K562 (cell line): Measurements from ENCODE around the gene MED17. TPM values are rescaled to one million over a fixed set of nuclear protein-coding genes. Genes with fewer than 3 reads are reported as not detected.
A peak's percentile ranks its signal among the peaks of the same experiment; 100 is the strongest.

ENCODE experiments used
- ATAC-seq: fragments of 200-7000 bp; cut with Tn5 transposase; 3 replicates; pipeline ENCODE4 v1.9.1; 2020; ENCODE audit warnings: moderate library complexity
- BruUV-seq: library from RNA; stranded (reverse); fragments of 400-500 nt; replicated peaks from 2 replicates; lab custom pipeline; 2021; lab: Mats Ljungman, UMichigan
- CTCF ChIA-PET: fragments of 300-600 bp; formaldehyde crosslinking; extraction: SDS; loops from one replicate; lab custom pipeline; 2021; ENCODE audit warnings: low intra/inter-chr PET ratio; lab: Yijun Ruan, JAX
- POLR2A ChIA-PET: fragments of 300-600, 350-650 bp; sonication (Branson Sonifier 250); formaldehyde crosslinking; extraction: SDS; loops from one replicate; lab custom pipeline; 2021; ENCODE audit warnings: antibody characterized with exemption, inconsistent platforms; lab: Yijun Ruan, JAX
- DNase-seq, 4 experiments: peaks; one replicate each; pipeline versions ENCODE4 v3.0.0 to v3.0.0-alpha.2; 2011 to 2018; ENCODE audit warnings: low spot score in 3 of 4, mixed read lengths in 3 of 4; ENCODE audit errors: extremely low read depth in 1 of 4
- FAIRE-seq: peaks from 2 replicates; lab custom pipeline; 2011; peaks lifted over from hg19 to GRCh38; lab: Jason Lieb, UNC
- H2AFZ ChIP-seq: 2 replicates; pipeline ENCODE4 v1.6.0; 2011; ENCODE audit warnings: low read depth, low read length, control low read depth, inconsistent platforms
- H3K27ac ChIP-seq: fragments of 200-600 bp; 3 replicates; pipeline ENCODE4 v1.8.0; 2011; ENCODE audit warnings: low read depth, mild to moderate bottlenecking, control low read depth, inconsistent platforms, low read length, moderate library complexity, mixed read lengths; ENCODE audit errors: extremely low read depth
- H3K27me3 ChIP-seq, 2 experiments: fragments of 300-600 bp in 1 of 2; 2 replicates in 1 of 2; 3 replicates in 1 of 2; pipeline versions ENCODE4 v1.6.0 to v1.8.0; 2011; ENCODE audit warnings: inconsistent platforms in 2 of 2, low read length in 2 of 2, mild to moderate bottlenecking in 1 of 2, mixed read lengths in 1 of 2, moderate library complexity in 1 of 2; ENCODE audit not compliant: control insufficient read depth in 2 of 2, insufficient read depth in 2 of 2
- H3K36me3 ChIP-seq: fragments of 300-600 bp; 3 replicates; pipeline ENCODE4 v1.8.0; 2011; ENCODE audit warnings: mild to moderate bottlenecking, low read length, inconsistent platforms; ENCODE audit not compliant: control insufficient read depth, insufficient read depth
- H3K4me1 ChIP-seq, 2 experiments: fragments of 200-600 bp in 1 of 2; replicated peaks in 1 of 2; 2 replicates in 1 of 2; 3 replicates in 1 of 2; pipeline versions ENCODE4 v1.5.1 to v1.8.0; 2011; ENCODE audit warnings: inconsistent platforms in 2 of 2, low read length in 2 of 2, mild to moderate bottlenecking in 1 of 2, mixed read lengths in 1 of 2, moderate library complexity in 1 of 2; ENCODE audit not compliant: control insufficient read depth in 2 of 2, insufficient read depth in 2 of 2
- H3K4me2 ChIP-seq: 2 replicates; pipeline ENCODE4 v1.6.1; 2011; ENCODE audit warnings: low read length, control low read depth, inconsistent platforms, mixed read lengths; ENCODE audit not compliant: insufficient read depth
- H3K4me3 ChIP-seq: fragments of 200-600 bp; sonication (generic), shearing (Covaris generic); 2 replicates; pipeline ENCODE4 v1.5.1; 2016; ENCODE audit warnings: control low read depth, inconsistent platforms
- H3K79me2 ChIP-seq: fragments of 200-600 bp; 3 replicates; pipeline ENCODE4 v1.8.0; 2011; ENCODE audit warnings: low read length, inconsistent platforms; ENCODE audit not compliant: control insufficient read depth, insufficient read depth
- H3K9ac ChIP-seq, 2 experiments: 2 replicates each; pipeline versions ENCODE4 v1.6.0 to v1.6.1; 2011; ENCODE audit warnings: low read depth in 2 of 2, low read length in 2 of 2, control low read depth in 1 of 2, inconsistent platforms in 1 of 2, mild to moderate bottlenecking in 1 of 2, mixed read lengths in 1 of 2; ENCODE audit not compliant: insufficient read depth in 1 of 2
- H3K9me1 ChIP-seq: one replicate; pipeline ENCODE4 v1.6.0; 2011; ENCODE audit warnings: inconsistent platforms, mild to moderate bottlenecking, low read length, moderate library complexity; ENCODE audit not compliant: control insufficient read depth, insufficient read depth
- H3K9me3 ChIP-seq: replicated peaks from 2 replicates; pipeline ENCODE4 v1.5.1; 2011; ENCODE audit warnings: low read depth, low read length, inconsistent platforms; ENCODE audit not compliant: control insufficient read depth, insufficient read depth
- H4K20me1 ChIP-seq: replicated peaks from 2 replicates; pipeline ENCODE4 v1.6.1; 2011; ENCODE audit warnings: low read length, inconsistent platforms, mixed read lengths; ENCODE audit not compliant: control insufficient read depth, insufficient read depth
- ADNP ChIP-seq: fragments of 200-800 bp; sonication (Bioruptor generic); IDR thresholded peaks from 2 replicates; pipeline ENCODE4 v1.6.1; 2016; ENCODE audit warnings: missing genetic modification characterization, missing compliant biosample characterization
- ERF ChIP-seq: fragments of 450-650 bp; formaldehyde crosslinking; IDR thresholded peaks from 2 replicates; pipeline ENCODE4 v1.4.0; 2020; ENCODE audit warnings: mild to moderate bottlenecking, mixed read lengths
- MAFG ChIP-seq: fragments of 450-650 bp; conservative IDR thresholded peaks from 2 replicates; pipeline ENCODE4 v1.6.1; 2016; ENCODE audit warnings: missing genetic modification characterization, missing compliant biosample characterization
- NFIC ChIP-seq: fragments of 450-650 bp; IDR thresholded peaks from 2 replicates; pipeline ENCODE4 v1.6.1; 2017; ENCODE audit warnings: mild to moderate bottlenecking, inconsistent platforms
- WGBS: fragments of 100-300 bp; shearing (Covaris generic); methylation state at CpG from one replicate; pipeline ENCODE4 v1.1.6; 2016; ENCODE audit warnings: low coverage, mixed read lengths; ENCODE audit not compliant: insufficient coverage; ENCODE audit errors: missing lambda C conversion rate; 5-methylcytosine and 5-hydroxymethylcytosine counted together
- in situ Hi-C: fragments of 300-500 bp; cut with MboI; formaldehyde crosslinking; loops from 4 replicates; pipeline ENCODE4 v1.15.0; 2018; ENCODE audit warnings: inconsistent platforms, mixed read lengths
- intact Hi-C: fragments of 100-400 bp; cut with micrococcal nuclease; formaldehyde crosslinking; loops from 2 replicates; pipeline ENCODE4 v1.14.2; 2022
- polyA plus RNA-seq, 8 experiments: library from polyadenylated mRNA; depleted of rRNA in 4 of 8; stranded (reverse) in 5 of 8; unstranded in 3 of 8; fragments of >200 nt; fragmentation: Nextera tagmentation in 2 of 8; fragmentation: Illumina TruSeq in 1 of 8; extraction: Ambion mirVana in 2 of 8; extraction: Trizol in 1 of 8; gene quantifications; 2 replicates each; pipeline versions ENCODE4 v1.2.1 to v1.2.3, GENCODE V29; 2011 to 2014; ENCODE audit warnings: inconsistent platforms in 1 of 8, missing spikeins in 1 of 8
- total RNA-seq, 7 experiments: library from RNA; depleted of rRNA in 6 of 7; stranded (reverse); fragments of >200 nt in 6 of 7; fragmentation: Illumina TruSeq in 2 of 7; extraction: Trizol in 2 of 7; gene quantifications; 2 replicates each; pipeline versions ENCODE4 v1.2.1 to v1.2.3, GENCODE V29; 2011 to 2021; ENCODE audit warnings: low replicate concordance in 1 of 7

Gene MED17
- total and polyA plus RNA-seq, 9 of the 15 experiments (the other 6 are each of a cell fraction or from before 2014, with no cell fraction given): 6.7 to 34.7 (median 26.8) TPM

GRCh38 chr11:93840981-93841380 is 56.9 kb downstream of the MED17 start:
- ChIA-PET CTCF (no interaction called here), POLR2A (no interaction called here)
- Histone ChIP-seq H3K4me1 (peaks cover 3 to 5% of the 10 kb centered on the region in 2 experiments; a peak in 3 of 5 replicates), H4K20me1 (peaks cover 2% of the 10 kb centered on the region; the same call in 1 of the 2 replicates), H3K4me2 (no peak overlapping the region), H2AFZ (no peak overlapping the region), H3K9me3 (no peaks in the 10 kb centered on the region; the same call in 1 of the 2 replicates), H3K27me3 (peaks cover 26 to 49% of the 10 kb centered on the region in 2 experiments; a peak in 4 of 5 replicates), H3K4me3 (no peak overlapping the region), H3K9ac (no peak overlapping the region), H3K27ac (no peak overlapping the region), H3K79me2 (no peaks in the 10 kb centered on the region), H3K9me1 (no peaks in the 10 kb centered on the region), H3K36me3 (no peaks in the 10 kb centered on the region)
- TF ChIP-seq NFIC (peak; percentile 56), ERF (no peak), MAFG (tag) (no peak)
- in situ Hi-C loops: no loop called here
- FAIRE-seq: no peak
- ATAC-seq: no peak
- intact Hi-C loops: no loop called here
- no TSS peak for BruUV-seq
- no peak for DNase-seq
- 0% methylated on average over 3 of the region's 3 CpGs for WGBS

GRCh38 chr11:93841446-93841845 is 57.4 kb downstream of the MED17 start:
- in situ Hi-C loops: no loop called here
- ChIA-PET POLR2A (no interaction called here), CTCF (no interaction called here)
- WGBS: 6% methylated on average over 2 of the region's 2 CpGs
- no TSS peak for BruUV-seq
- DNase-seq (no peak), FAIRE-seq (no peak), ATAC-seq (no peak)
- intact Hi-C loops: no loop called here
- no peak for TF ChIP-seq ADNP (tag)
- Histone ChIP-seq H3K4me3 (no peak overlapping the region), H3K4me2 (no peak overlapping the region), H4K20me1 (peaks cover 2% of the 10 kb centered on the region; the same call in 1 of the 2 replicates), H3K27me3 (peaks cover 25 to 46% of the 10 kb centered on the region in 2 experiments; a peak in 4 of 5 replicates), H3K9me1 (no peaks in the 10 kb centered on the region), H3K9me3 (no peaks in the 10 kb centered on the region; the same call in 1 of the 2 replicates), H3K9ac (no peak overlapping the region), H3K36me3 (no peaks in the 10 kb centered on the region), H3K79me2 (no peaks in the 10 kb centered on the region), H2AFZ (no peak overlapping the region), H3K4me1 (peaks cover 3 to 5% of the 10 kb centered on the region in 2 experiments; a peak in 3 of 5 replicates), H3K27ac (no peak overlapping the region)
